Vagina (tissue), 2 donors: Measurements from ENCODE around the gene CYP27C1.

ENCODE experiments used
- CTCF ChIP-seq, 3 experiments: fragments of 450-650 bp in 2 of 3; fragments of 200-600 bp in 1 of 3; sonication (generic) in 1 of 3; IDR thresholded peaks; one replicate each; pipeline ENCODE4 v1.5.1; 2017 to 2019; ENCODE audit warnings: antibody characterized with exemption in 3 of 3, mild to moderate bottlenecking in 2 of 3, moderate library complexity in 2 of 3
- POLR2A ChIP-seq, 2 donors: fragments of 450-650 bp; IDR thresholded peaks; one replicate each; pipeline ENCODE4 v1.6.1; 2017; ENCODE audit warnings: antibody characterized with exemption in 2 of 2, mild to moderate bottlenecking in 2 of 2, moderate library complexity in 2 of 2
- POLR2AphosphoS5 ChIP-seq, 2 donors: sonication (generic); formaldehyde crosslinking; IDR thresholded peaks; one replicate each; pipeline ENCODE4 v1.9.0; 2017; ENCODE audit warnings: antibody characterized with exemption in 2 of 2, mild to moderate bottlenecking in 2 of 2, low read depth in 1 of 2; ENCODE audit not compliant: insufficient read depth in 1 of 2

GRCh38 chr2:127216095-127216494 is 4.0 kb downstream of the CYP27C1 start:
- TF ChIP-seq CTCF (IDR thresholded peaks at IDR 0.05) (no peak), POLR2AphosphoS5 (IDR thresholded peaks at IDR 0.05; ENCODE audit: insufficient read depth in 1 of 2, low read depth in 1 of 2) (no peak), POLR2A (IDR thresholded peaks at IDR 0.05) (no peak)
